IPS-11a (cell line): ENCODE measurements around the gene ZFP30.

Experiments
- H3K4me3 ChIP-seq: one replicate; pipeline ENCODE4 v1.5.1; 2013; ENCODE audit warnings: low read depth, low read length, control low read depth

ZFP30 gene

DNA sequence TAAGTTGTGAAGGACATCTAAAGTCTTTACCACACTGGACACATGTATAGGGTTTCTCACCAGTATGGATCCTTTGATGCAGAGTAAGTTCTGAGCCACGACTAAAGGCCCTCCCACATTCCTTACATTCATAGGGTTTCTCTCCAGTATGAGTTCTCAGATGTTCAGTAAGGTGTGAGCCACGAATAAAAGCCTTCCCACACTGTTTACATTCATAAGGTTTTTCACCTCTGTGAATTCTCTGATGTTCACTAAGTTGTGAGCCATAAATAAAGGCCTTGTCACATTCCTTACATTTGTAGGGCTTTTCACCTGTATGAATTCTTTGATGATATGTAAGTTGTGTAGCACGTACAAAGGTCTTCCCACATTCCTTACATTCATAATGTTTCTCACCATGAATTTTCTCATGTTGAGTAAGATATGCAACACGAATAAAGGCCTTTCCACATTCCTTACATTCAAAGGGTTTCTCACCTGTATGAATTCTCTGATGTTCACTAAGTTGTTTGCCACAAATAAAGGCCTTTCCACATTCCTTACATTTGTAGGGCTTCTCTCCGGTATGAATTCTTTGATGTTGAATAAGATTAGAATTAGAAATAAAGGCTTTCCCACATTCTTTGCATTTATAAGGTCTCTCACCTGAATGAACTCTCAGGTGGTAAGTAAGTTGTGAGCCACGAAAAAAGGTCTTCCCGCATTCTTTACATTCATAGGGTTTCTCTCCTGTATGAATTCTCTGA, 90.5 kb downstream of the ZFP30 start:
- no peak overlapping the region for H3K4me3 ChIP-seq
